GM12878 (cell line): Measurements from ENCODE around the gene AIP. TPM values are rescaled to one million over a fixed set of nuclear protein-coding genes. Genes with fewer than 3 reads are reported as not detected.

ENCODE experiments used
- ATF7 ChIP-seq: fragments of 450-650 bp; IDR thresholded peaks from 2 replicates; pipeline ENCODE4 v1.6.1; 2016; ENCODE audit warnings: low read depth, mild to moderate bottlenecking
- BRCA1 ChIP-seq: IDR thresholded peaks from 2 replicates; pipeline ENCODE4 v1.6.1; 2011; ENCODE audit warnings: low read depth, low read length, improper control_type of control experiment
- CBX3 ChIP-seq: fragments of 200-600 bp; sonication (generic); IDR thresholded peaks from 2 replicates; pipeline ENCODE4 v1.6.1; 2016; ENCODE audit warnings: low read depth, borderline replicate concordance
- CHD2 ChIP-seq: IDR thresholded peaks from 2 replicates; pipeline ENCODE4 v1.6.1; 2011; ENCODE audit warnings: low read depth, low read length, improper control_type of control experiment, borderline replicate concordance
- EED ChIP-seq: sonication (generic); IDR thresholded peaks from 2 replicates; pipeline ENCODE4 v1.6.1; 2016; ENCODE audit warnings: antibody characterized with exemption, low read depth
- EGR1 ChIP-seq, 2 experiments: IDR thresholded peaks; 1 replicate in 1 of 2; 2 replicates in 1 of 2; pipeline ENCODE4 v1.6.1; 2011 to 2012; ENCODE audit warnings: low read depth in 2 of 2, low read length in 2 of 2, borderline replicate concordance in 1 of 2, mild to moderate bottlenecking in 1 of 2, moderate library complexity in 1 of 2
- EP300 ChIP-seq, 2 experiments: fragments of 150-350 bp in 1 of 2; IDR thresholded peaks; 2 replicates each; pipeline ENCODE4 v1.6.1; 2011 to 2012; ENCODE audit warnings: low read depth in 2 of 2, low read length in 2 of 2, borderline replicate concordance in 1 of 2, improper control_type of control experiment in 1 of 2, inconsistent platforms in 1 of 2; ENCODE audit not compliant: control insufficient read depth in 1 of 2
- MTA2 ChIP-seq: fragments of 450-650 bp; IDR thresholded peaks from 2 replicates; pipeline ENCODE4 v1.6.1; 2016; ENCODE audit warnings: low read depth, mild to moderate bottlenecking, moderate library complexity
- NR2C2 ChIP-seq: IDR thresholded peaks from 2 replicates; pipeline ENCODE4 v1.6.1; 2011; ENCODE audit warnings: borderline replicate concordance, low read depth; ENCODE audit not compliant: control insufficient read depth, insufficient read length
- NR2F1 ChIP-seq: fragments of 450-650 bp; conservative IDR thresholded peaks from 2 replicates; pipeline ENCODE4 v1.6.1; 2017; ENCODE audit warnings: mild to moderate bottlenecking
- PAX5 ChIP-seq: IDR thresholded peaks from 2 replicates; pipeline ENCODE4 v1.6.1; 2011; ENCODE audit warnings: low read depth, low read length, borderline replicate concordance
- SMAD5 ChIP-seq: IDR thresholded peaks from 2 replicates; pipeline ENCODE4 v1.6.1; 2016; ENCODE audit warnings: antibody characterized with exemption, low read depth
- SMARCA5 ChIP-seq: fragments of 450-650 bp; IDR thresholded peaks from 2 replicates; pipeline ENCODE4 v1.6.1; 2017; ENCODE audit warnings: mild to moderate bottlenecking
- SPI1 ChIP-seq: IDR thresholded peaks from 2 replicates; pipeline ENCODE4 v1.6.1; 2011; ENCODE audit warnings: low read depth, mild to moderate bottlenecking, low read length, moderate library complexity, borderline replicate concordance; ENCODE audit not compliant: insufficient read depth
- SREBF2 ChIP-seq: IDR thresholded peaks from 2 replicates; pipeline ENCODE4 v1.6.1; 2012; ENCODE audit warnings: mild to moderate bottlenecking, low read length
- TCF12 ChIP-seq: IDR thresholded peaks from 2 replicates; pipeline ENCODE4 v1.6.1; 2011; ENCODE audit warnings: low read depth, mild to moderate bottlenecking, low read length
- polyA plus RNA-seq, 11 experiments: library from polyadenylated mRNA; depleted of rRNA in 4 of 11; unstranded in 6 of 11; stranded (reverse) in 5 of 11; fragments of >200 nt; fragmentation: Nextera tagmentation in 4 of 11; fragmentation: Illumina TruSeq in 1 of 11; extraction: Ambion mirVana in 4 of 11; extraction: Trizol in 1 of 11; gene quantifications; 1 replicate in 1 of 11; 2 replicates in 10 of 11; pipeline versions ENCODE4 v1.2.1 to v1.2.3, GENCODE V29; 2011 to 2016; ENCODE audit warnings: inconsistent platforms in 2 of 11, missing spikeins in 2 of 11, low read depth in 1 of 11
- total RNA-seq, 4 experiments: library from RNA; depleted of rRNA in 3 of 4; stranded (reverse); fragments of >200 nt in 3 of 4; fragmentation: Illumina TruSeq in 1 of 4; extraction: Trizol in 1 of 4; gene quantifications; 2 replicates each; pipeline versions ENCODE4 v1.2.1 to v1.2.3, GENCODE V29; 2013 to 2021
- TF ChIP-seq, protein P1 (sequence below): IDR thresholded peaks from 2 replicates; pipeline ENCODE4 v1.6.1; 2011; ENCODE audit warnings: low read depth, low read length, improper control_type of control experiment, borderline replicate concordance
- TF ChIP-seq, protein P2 (sequence below): fragments of 450-650 bp; IDR thresholded peaks from 2 replicates; pipeline ENCODE4 v1.6.1; 2017; ENCODE audit warnings: low read depth, mild to moderate bottlenecking, moderate library complexity
- TF ChIP-seq, protein P3 (sequence below): IDR thresholded peaks from 2 replicates; pipeline ENCODE4 v1.6.1; 2012; ENCODE audit warnings: improper control_type of control experiment, low read depth, low read length; ENCODE audit not compliant: insufficient replicate concordance

AIP gene
- total and polyA plus RNA-seq, 10 of the 15 experiments (the other 5 are each of a cell fraction or from before 2014, with no cell fraction given): 12.6 to 164 (median 104) TPM

DNA sequence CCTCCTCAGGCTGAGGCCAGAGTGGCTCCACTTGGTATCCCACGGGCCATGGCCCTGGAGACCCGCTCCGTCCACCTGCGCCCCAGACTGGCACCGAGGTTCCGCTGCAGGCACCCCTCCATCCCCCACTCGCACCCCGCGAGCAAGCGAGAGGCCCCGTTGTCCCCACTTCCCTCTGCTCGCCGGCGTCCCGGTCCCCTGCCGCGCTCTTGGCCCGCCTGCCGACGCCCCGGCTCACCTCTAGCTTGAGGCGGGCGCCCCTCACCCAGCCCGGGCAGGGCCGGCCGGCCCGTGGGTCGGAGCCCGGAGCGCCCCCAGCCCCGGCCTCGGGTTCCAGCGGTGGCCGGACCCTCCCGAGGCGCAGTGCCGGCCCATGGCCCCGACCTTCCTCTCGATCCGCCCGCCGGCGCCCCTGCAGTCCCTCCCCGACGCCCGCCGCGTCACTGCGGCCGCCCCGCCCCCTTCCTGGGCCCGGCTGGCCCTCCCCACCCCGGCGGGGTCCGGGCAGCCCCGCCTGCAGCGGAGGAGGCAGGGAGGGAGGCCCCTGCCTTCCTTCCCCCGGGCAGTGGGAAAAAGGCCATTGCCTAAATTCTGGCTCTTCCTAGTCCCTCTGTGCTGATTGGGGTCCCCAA is 22.2 kb downstream of the AIP start, which contains the start of gene PITPNM1 (continued):
- TF ChIP-seq, protein P1, sequence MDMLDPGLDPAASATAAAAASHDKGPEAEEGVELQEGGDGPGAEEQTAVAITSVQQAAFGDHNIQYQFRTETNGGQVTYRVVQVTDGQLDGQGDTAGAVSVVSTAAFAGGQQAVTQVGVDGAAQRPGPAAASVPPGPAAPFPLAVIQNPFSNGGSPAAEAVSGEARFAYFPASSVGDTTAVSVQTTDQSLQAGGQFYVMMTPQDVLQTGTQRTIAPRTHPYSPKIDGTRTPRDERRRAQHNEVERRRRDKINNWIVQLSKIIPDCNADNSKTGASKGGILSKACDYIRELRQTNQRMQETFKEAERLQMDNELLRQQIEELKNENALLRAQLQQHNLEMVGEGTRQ: no peak
- TF ChIP-seq EED: no peak
- TF ChIP-seq EP300 (IDR thresholded peaks at IDR 0.05; ENCODE audit: borderline replicate concordance in 1 of 2, control insufficient read depth in 1 of 2, low read depth in 2 of 2, low read length in 2 of 2): no peak
- 0 out of 2 replicates have a peak, but pooled peaks have one; percentile 31 for TF ChIP-seq CHD2
- no peak for TF ChIP-seq BRCA1
- no peak for TF ChIP-seq PAX5
- no peak for TF ChIP-seq CBX3
- no peak for TF ChIP-seq SMAD5
- no peak for TF ChIP-seq TCF12
- no peak for TF ChIP-seq SMARCA5
- TF ChIP-seq, protein P2, sequence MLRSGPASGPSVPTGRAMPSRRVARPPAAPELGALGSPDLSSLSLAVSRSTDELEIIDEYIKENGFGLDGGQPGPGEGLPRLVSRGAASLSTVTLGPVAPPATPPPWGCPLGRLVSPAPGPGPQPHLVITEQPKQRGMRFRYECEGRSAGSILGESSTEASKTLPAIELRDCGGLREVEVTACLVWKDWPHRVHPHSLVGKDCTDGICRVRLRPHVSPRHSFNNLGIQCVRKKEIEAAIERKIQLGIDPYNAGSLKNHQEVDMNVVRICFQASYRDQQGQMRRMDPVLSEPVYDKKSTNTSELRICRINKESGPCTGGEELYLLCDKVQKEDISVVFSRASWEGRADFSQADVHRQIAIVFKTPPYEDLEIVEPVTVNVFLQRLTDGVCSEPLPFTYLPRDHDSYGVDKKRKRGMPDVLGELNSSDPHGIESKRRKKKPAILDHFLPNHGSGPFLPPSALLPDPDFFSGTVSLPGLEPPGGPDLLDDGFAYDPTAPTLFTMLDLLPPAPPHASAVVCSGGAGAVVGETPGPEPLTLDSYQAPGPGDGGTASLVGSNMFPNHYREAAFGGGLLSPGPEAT: no peak
- no peak for TF ChIP-seq NR2C2
- TF ChIP-seq, protein P3, sequence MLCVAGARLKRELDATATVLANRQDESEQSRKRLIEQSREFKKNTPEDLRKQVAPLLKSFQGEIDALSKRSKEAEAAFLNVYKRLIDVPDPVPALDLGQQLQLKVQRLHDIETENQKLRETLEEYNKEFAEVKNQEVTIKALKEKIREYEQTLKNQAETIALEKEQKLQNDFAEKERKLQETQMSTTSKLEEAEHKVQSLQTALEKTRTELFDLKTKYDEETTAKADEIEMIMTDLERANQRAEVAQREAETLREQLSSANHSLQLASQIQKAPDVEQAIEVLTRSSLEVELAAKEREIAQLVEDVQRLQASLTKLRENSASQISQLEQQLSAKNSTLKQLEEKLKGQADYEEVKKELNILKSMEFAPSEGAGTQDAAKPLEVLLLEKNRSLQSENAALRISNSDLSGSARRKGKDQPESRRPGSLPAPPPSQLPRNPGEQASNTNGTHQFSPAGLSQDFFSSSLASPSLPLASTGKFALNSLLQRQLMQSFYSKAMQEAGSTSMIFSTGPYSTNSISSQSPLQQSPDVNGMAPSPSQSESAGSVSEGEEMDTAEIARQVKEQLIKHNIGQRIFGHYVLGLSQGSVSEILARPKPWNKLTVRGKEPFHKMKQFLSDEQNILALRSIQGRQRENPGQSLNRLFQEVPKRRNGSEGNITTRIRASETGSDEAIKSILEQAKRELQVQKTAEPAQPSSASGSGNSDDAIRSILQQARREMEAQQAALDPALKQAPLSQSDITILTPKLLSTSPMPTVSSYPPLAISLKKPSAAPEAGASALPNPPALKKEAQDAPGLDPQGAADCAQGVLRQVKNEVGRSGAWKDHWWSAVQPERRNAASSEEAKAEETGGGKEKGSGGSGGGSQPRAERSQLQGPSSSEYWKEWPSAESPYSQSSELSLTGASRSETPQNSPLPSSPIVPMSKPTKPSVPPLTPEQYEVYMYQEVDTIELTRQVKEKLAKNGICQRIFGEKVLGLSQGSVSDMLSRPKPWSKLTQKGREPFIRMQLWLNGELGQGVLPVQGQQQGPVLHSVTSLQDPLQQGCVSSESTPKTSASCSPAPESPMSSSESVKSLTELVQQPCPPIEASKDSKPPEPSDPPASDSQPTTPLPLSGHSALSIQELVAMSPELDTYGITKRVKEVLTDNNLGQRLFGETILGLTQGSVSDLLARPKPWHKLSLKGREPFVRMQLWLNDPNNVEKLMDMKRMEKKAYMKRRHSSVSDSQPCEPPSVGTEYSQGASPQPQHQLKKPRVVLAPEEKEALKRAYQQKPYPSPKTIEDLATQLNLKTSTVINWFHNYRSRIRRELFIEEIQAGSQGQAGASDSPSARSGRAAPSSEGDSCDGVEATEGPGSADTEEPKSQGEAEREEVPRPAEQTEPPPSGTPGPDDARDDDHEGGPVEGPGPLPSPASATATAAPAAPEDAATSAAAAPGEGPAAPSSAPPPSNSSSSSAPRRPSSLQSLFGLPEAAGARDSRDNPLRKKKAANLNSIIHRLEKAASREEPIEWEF: no peak
- peak; percentile 57 for TF ChIP-seq NR2F1
- TF ChIP-seq ATF7: no peak
- no peak for TF ChIP-seq SPI1
- TF ChIP-seq SREBF2: no peak
- no peak for TF ChIP-seq MTA2
- TF ChIP-seq EGR1 (IDR thresholded peaks at IDR 0.05; ENCODE audit: borderline replicate concordance in 1 of 2, low read depth in 2 of 2, low read length in 2 of 2): peak in 1 of 2 experiments; percentile 49; a peak in 1 of 3 replicates
